ENCODE data around the gene BPIFB1.

Gene BPIFB1

GRCh38 chr20:33273117-33273851, 9.7 kb upstream of the BPIFB1 start:
- DNase-seq, result no peak
- in situ Hi-C loops (cut with HindIII; ENCODE audit: low pct_ligation_motif_present, low sequenced_read_pairs), result no loop called here
- H3K4me3 ChIP-seq (ENCODE audit: low read depth, low read length), result no peak overlapping the region
- H3K27me3 ChIP-seq (replicated peaks), result no peaks in the 10 kb centered on the region
- H3K27ac ChIP-seq, result no peak overlapping the region
- H3K36me3 ChIP-seq (replicated peaks), result no peaks in the 10 kb centered on the region
- TF ChIP-seq, protein P1, sequence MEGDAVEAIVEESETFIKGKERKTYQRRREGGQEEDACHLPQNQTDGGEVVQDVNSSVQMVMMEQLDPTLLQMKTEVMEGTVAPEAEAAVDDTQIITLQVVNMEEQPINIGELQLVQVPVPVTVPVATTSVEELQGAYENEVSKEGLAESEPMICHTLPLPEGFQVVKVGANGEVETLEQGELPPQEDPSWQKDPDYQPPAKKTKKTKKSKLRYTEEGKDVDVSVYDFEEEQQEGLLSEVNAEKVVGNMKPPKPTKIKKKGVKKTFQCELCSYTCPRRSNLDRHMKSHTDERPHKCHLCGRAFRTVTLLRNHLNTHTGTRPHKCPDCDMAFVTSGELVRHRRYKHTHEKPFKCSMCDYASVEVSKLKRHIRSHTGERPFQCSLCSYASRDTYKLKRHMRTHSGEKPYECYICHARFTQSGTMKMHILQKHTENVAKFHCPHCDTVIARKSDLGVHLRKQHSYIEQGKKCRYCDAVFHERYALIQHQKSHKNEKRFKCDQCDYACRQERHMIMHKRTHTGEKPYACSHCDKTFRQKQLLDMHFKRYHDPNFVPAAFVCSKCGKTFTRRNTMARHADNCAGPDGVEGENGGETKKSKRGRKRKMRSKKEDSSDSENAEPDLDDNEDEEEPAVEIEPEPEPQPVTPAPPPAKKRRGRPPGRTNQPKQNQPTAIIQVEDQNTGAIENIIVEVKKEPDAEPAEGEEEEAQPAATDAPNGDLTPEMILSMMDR (IDR thresholded peaks at IDR 0.05; ENCODE audit: low read depth, low read length, missing control alignments), result no peak

- Histone ChIP-seq H3K36me3 (replicated peaks) (no peaks in the 10 kb centered on the region), H3K4me3 (ENCODE audit: low read depth, low read length) (no peak overlapping the region), H3K27me3 (replicated peaks) (no peaks in the 10 kb centered on the region), H3K27ac (no peak overlapping the region)
- TF ChIP-seq, protein P1 (IDR thresholded peaks at IDR 0.05; ENCODE audit: low read depth, low read length, missing control alignments), result no peak
- no peak for DNase-seq
- in situ Hi-C loops (cut with HindIII; ENCODE audit: low pct_ligation_motif_present, low sequenced_read_pairs), result no loop called here
Observed at GRCh38 chr20:33275215-33275614, 7.8 kb upstream of the BPIFB1 start.

- Histone ChIP-seq H3K27ac (no peak overlapping the region), H3K27me3 (replicated peaks) (no peaks in the 10 kb centered on the region), H3K36me3 (replicated peaks) (no peaks in the 10 kb centered on the region), H3K4me3 (ENCODE audit: low read depth, low read length) (no peak overlapping the region)
- DNase-seq, result no peak
- TF ChIP-seq, protein P1 (IDR thresholded peaks at IDR 0.05; ENCODE audit: low read depth, low read length, missing control alignments), result no peak
- in situ Hi-C loops (cut with HindIII; ENCODE audit: low pct_ligation_motif_present, low sequenced_read_pairs), result no loop called here
Observed at GRCh38 chr20:33275871-33276270, 7.1 kb upstream of the BPIFB1 start.

DNA sequence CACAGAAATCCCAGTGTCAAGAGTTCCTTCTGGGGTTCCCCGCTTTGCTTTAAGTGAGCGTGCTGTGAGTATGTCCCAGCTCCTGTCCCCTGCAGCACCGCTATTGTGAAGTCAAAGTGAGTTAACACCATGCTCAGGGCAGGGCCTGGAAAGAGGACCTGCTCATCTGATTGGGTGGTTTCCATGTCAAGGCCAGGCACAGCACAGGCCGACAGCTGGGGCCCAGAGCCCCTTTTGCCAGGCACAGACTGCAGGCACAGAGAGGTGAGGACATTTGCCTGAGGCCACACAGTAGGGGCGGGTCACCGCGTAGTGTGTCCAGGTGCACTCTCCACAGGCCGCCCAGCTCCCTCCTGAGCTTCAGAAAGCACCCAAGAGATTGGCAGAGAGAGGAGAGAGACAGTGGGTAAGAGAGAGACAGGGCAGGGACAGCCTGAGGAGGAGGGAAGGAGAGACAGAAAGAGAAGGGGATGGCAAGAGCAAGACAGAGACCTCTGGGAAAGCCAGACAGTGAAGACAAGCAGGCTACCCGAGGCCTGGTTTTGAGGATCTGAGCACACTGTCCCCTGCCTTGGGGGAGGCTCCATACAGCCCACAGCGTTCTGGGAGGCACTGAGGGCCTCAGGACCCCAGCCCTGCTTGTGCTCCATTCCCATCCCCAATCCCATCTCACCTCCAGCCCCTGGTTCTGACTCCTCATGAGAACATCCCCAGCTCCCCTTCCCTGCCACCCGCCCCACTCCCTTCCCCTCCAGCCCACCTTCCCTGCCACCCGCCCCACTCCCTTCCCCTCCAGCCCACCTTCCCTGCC, 6.5 kb upstream of the BPIFB1 start:
- in situ Hi-C loops (cut with HindIII; ENCODE audit: low pct_ligation_motif_present, low sequenced_read_pairs), result no loop called here
- H3K36me3 ChIP-seq (replicated peaks), result no peaks in the 10 kb centered on the region
- H3K4me3 ChIP-seq (ENCODE audit: low read depth, low read length), result no peak overlapping the region
- no peak for DNase-seq
- TF ChIP-seq, protein P1 (IDR thresholded peaks at IDR 0.05; ENCODE audit: low read depth, low read length, missing control alignments), result no peak
- H3K27ac ChIP-seq, result no peak overlapping the region
- no peaks in the 10 kb centered on the region for H3K27me3 ChIP-seq (replicated peaks)

GRCh38 chr20:33277471-33278441, 5.3 kb upstream of the BPIFB1 start:
- in situ Hi-C loops (cut with HindIII; ENCODE audit: low pct_ligation_motif_present, low sequenced_read_pairs), result no loop called here
- no peak for DNase-seq
- Histone ChIP-seq H3K27ac (no peak overlapping the region), H3K27me3 (replicated peaks) (no peaks in the 10 kb centered on the region), H3K36me3 (replicated peaks) (no peaks in the 10 kb centered on the region), H3K4me3 (ENCODE audit: low read depth, low read length) (no peak overlapping the region)
- TF ChIP-seq, protein P1 (IDR thresholded peaks at IDR 0.05; ENCODE audit: low read depth, low read length, missing control alignments), result no peak

All from brain microvascular endothelial cell (primary cell).